GM19240 (cell line): ENCODE results near the gene CLDN5.

Source experiments
- DNase-seq: peaks from one replicate; pipeline ENCODE4 v3.0.0; 2011; ENCODE audit warnings: low spot score; ENCODE audit not compliant: insufficient read length

CLDN5 gene

DNA sequence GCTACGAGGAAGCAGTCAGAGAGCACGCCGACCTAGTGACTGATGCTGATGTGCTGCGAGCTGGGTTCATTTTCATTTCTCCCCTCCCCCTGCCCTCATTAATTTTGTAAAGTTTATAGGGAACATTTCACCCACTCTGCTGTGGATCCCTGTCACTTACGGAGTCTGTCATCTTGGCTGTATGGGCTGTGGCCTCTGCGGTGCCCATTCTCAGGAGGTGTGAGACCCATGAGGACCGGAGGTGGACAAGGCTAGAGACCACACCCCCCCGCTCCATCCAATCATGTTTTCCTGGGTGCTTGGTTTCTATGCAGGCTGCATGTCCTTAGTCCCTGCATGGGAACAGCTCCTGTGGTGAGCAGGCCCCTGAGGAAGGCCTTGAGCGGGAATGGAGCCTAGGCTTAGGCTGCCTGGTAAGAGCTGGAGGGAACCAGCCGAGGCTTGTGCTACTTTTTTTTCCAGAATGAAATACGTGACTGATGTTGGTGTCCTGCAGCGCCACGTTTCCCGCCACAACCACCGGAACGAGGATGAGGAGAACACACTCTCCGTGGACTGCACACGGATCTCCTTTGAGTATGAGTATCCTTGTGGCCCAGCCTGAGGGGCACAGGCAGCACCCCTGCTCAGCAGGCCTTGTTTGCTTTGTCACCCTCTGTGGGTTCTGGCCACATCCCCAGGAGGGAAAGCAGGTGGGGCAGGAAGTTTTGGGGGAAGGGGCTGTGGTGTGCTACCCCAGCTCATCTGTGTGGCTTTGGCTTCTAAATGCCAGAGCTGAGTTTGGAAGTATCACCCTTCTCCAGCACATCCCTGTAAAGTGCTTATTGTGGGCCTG, 19.1 kb downstream of the CLDN5 start:
- DNase-seq, result no peak

DNA sequence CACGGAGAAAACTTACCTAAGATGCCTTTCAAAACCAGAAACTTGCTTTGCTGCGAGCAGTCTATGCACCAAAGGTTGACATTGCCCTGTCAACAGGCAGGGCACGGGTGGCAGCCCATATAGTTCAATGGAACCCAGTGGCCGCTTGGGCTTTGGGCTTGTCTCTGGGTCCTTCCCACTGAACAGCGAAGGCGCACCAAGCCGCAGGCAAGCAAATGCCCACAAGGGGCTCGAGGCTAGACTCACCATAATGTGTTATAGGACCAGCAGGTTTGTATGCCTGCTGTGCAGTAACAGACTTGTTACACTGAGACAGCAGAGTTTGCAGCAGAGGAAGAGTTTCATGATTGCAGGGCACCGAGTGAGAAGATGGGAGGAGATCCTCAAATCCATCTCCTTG, 20.3 kb downstream of the CLDN5 start:
- DNase-seq, result no peak

DNA sequence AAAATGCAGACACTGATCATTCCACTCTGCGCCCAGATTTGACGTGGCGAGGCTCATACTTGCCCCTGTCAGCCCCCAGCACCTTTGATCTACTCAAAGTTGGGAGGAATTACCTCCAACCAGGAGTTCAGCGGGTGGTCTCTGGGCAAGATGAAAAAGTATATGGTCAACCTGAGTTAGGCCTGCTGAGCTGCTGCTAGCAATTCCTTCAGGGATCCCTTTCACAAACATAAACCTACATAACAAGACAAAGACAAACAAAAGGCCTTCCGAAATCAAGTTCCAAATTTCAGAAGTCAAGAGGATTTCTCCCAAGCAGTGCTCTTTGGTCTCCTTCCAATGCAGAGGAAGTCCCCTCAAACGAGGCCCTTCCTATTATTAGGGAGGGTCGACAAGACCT, 20.8 kb downstream of the CLDN5 start:
- DNase-seq, result no peak

- DNase-seq, result no peak
These were observed 22.2 kb downstream of the CLDN5 start for GRCh38 chr22:19501897-19502447.

- DNase-seq, result no peak
These were observed 24.3 kb downstream of the CLDN5 start for GRCh38 chr22:19499880-19500242.

- DNase-seq, result no peak
These were observed 24.9 kb downstream of the CLDN5 start for GRCh38 chr22:19499236-19499879.

- DNase-seq, result no peak
These were observed 25.4 kb downstream of the CLDN5 start for GRCh38 chr22:19498866-19499190.

DNA sequence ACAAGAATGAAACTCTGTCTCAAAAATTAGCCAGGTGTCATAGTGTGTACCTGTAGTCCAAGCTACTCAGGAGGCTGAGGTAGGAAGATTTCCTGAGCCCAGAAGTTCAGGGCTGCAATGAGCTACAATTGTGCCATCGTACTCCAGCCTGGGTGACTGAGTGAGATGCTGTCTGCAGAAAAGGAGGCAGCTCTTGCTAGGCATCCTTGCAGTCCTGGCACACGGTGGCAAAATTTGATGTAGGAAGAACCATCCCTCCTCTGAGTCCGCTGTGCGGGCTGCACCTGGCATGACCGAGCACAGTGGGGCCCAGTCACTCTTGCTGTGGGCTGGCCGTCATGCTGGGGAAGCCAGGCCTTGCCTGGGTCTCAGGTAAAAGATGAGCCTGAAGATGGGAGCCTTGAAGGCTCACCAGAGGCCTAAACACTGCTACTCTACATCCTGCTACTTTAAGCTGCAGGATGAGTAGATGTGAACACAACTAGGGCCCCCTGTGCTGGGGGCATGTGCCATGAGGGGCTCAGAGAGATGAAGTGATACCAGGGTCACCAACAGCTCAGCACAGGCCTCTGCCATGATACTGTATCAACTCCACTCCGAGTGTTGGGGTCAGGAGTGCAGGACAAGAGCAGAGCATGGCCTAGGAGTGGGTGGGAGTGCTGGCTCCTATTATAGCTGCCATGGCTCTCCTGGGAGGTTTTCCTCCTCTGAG, 25.9 kb downstream of the CLDN5 start:
- no peak for DNase-seq

DNA sequence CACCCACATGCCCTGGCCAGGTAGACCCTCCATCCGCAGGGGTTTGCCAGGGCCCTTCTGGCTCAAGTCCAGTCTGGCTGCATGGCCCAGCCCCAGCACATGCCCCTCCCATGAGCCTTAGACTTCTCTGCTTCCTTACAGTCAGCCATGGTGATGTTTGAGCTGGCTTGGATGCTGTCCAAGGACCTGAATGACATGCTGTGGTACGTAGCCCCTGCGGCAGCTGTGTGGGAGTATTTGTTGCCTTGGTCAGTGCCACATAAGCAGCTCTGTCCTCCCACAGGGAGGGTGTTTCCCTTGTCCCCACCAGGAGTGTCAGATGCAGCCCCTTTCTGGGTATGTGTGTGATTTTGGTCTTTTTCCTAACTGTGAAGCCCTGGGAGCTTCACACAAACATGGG, 27.0 kb downstream of the CLDN5 start:
- DNase-seq, result no peak

GRCh38 chr22:19496324-19496630, 27.9 kb downstream of the CLDN5 start:
- no peak for DNase-seq

- DNase-seq, result no peak
These were observed 28.5 kb downstream of the CLDN5 start for GRCh38 chr22:19495562-19496323.

DNA sequence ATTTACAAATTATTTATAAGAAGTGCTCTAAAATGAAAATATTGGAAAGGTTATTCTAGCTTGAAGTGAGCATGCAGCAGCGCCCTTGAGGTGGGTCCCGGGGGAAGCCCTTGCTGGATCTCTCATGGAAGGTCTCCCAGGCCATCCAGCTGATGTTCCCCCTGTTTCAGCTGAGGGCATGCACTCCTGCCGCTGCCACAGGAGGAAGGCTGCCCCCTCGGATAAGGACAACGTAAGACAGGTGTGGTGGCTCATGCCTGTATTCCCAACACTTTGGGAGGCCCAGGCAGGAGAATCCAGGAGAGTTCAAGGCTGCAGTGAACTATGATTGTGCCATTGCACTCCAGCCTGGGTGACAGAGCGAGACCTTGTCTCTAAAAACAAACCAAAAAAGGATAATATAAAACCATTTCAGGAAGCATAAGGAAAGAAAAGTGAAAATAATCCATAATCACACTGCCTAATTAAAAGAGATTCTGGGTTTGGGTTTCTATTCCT, 29.5 kb downstream of the CLDN5 start:
- DNase-seq, result no peak

DNA sequence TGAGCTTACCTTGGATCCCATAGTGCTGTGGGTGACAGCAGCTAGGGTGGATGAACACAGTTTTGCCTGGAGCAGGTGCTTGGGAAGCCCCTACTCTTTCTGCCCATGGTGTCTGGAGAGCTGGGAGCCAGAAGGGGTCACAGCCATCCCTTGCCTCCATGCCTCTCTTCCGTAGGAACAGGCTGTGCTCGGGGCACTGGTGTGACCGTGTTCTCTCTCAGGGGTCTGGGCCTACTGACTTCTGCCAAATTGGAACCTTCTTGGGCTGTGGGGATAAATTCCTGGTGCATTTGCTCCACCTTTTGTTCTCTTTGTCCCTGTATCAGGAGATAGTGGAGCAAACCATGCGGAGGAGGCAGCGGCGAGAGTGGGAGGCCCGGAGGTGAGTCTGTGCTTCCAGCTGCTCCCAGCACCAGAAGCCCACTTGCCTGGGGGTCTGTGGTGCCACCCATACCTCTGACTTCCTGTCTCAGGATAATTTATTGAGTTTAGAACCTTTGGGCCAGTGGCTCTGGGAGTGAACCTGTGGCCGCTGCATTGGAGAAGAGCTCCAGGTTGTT, 30.1 kb downstream of the CLDN5 start:
- no peak for DNase-seq

- no peak for DNase-seq
These were observed 31.6 kb downstream of the CLDN5 start for GRCh38 chr22:19492504-19493174.

GRCh38 chr22:19490628-19491230, 33.5 kb downstream of the CLDN5 start:
- DNase-seq, result no peak

DNA sequence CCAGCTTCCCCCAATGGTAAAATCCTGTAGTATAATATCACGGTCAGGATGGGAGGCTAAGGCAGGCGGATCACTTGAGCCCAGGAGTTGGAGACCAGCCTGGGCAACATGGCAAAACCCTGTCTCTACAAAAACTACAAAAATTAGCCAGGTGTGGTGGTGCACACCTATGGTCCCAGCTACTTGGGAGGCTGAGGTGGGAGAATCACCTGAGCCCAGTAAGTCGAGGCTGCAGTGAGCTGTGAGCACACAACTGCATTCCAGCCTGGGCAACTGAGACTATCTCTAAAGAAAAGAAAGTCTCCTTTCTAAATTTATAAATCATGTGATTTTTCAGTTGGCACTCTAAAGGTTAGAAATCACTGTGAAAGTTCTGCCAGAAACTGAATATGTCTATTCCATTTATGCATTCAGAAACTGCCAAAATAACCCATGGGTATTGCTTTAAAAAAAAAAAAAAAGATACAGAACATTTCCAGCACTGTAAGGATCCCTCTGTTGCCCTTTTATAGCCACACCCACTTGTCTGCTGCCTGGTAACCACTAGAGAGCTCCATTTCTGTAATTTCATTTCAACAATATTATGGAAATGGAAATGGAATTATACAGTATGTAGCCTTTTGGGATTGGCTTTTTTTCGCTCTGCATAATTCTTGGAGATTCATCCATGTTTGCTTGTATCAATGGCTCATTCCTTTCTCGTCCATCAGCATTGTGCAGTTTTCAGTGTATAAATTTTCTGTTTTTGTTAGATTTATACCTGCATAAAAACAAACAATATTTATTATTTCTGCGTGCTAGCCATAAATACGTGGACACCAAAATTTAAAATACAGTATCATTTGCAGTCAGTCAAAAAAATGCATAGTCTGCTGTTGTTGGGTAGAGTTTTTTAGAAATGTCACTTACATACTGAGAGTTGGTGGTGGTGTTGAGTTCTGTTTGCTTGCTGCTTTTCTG, 35.0 kb downstream of the CLDN5 start:
- DNase-seq, result no peak

GRCh38 chr22:19488285-19488684, 35.9 kb downstream of the CLDN5 start:
- DNase-seq, result no peak

GRCh38 chr22:19483481-19484244, 40.5 kb downstream of the CLDN5 start:
- no peak for DNase-seq
